Measurements from ENCODE around the gene POLR1G.

DNA sequence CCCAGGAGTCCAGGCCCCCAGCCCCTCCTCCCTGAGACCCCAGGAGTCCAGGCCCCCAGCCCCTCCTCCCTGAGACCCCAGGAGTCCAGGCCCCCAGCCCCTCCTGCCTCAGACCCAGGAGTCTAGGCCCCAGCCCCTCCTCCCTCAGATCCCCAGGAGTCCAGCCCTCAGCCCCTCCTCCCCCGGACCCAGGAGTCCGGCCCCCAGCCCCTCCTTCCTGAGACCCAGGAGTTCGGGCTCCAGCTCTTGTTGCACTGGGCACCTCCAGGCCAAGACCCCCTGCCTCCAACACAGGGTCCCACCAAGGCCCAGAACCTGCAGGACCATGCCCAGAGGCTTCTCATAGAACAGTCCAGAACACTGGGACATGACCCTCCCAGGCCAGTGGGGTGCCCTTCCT lies 13.5 kb downstream of the POLR1G start:
- TF ChIP-seq CTCF (IDR thresholded peaks at IDR 0.05) (no peak), POLR2A (IDR thresholded peaks at IDR 0.05) (no peak)

All from lower leg skin (tissue), 3 donors.